ENCODE measurements around the gene ABHD11. TPM values are rescaled to one million over a fixed set of nuclear protein-coding genes. Genes with fewer than 3 reads are reported as not detected.

Gene ABHD11
- total RNA-seq, 1 experiment from 2014 or later: 74.4 TPM

GRCh38 chr7:73770002-73770859, 31.6 kb upstream of the ABHD11 start, which contains the start of gene CLDN3:
Gene CLDN3 (minus strand): TSS chr7:73770270. CDS start chr7:73770049, 221 bp downstream.
- ChIA-PET CTCF (interaction anchor here (0.5 to 0.6 kb wide), 3 partner anchors 23 to 32 kb away, joined by 3 to 15 read pairs (median 5); no protein-coding TSS in a partner anchor), POLR2A (ENCODE audit: unreplicated experiment) (interaction anchor here (0.5 to 2.0 kb wide), 14 partner anchors 23 to 310 kb away, joined by 3 to 18 read pairs (median 6); partner anchors contain the start of gene ABHD11)
- Histone ChIP-seq H3K4me1 (replicated peaks; ENCODE audit: insufficient read depth) (peaks cover 23% of the 10 kb centered on the region), H3K4me2 (peak within 1 kb of the TSS; percentile 79), H3K27ac (peak within 1 kb of the TSS; percentile 58), H3K4me3 (peak within 1 kb of the TSS; percentile 66; the same call in 1 of the 2 replicates), H3F3A (ENCODE audit: insufficient read depth, low read depth) (peaks cover 8% of the 10 kb centered on the region; the same call in 1 of the 2 replicates), H2AFZ (peak within 1 kb of the TSS; percentile 84), H3K36me3 (ENCODE audit: low read depth) (no peaks in the 10 kb centered on the region), H3K27me3 (ENCODE audit: insufficient read depth, low read depth) (no peaks in the 10 kb centered on the region), H3K79me2 (ENCODE audit: low read depth) (no peaks in the 10 kb centered on the region), H3K9me3 (ENCODE audit: insufficient read depth, low read depth) (no peaks in the 10 kb centered on the region), H4K20me1 (ENCODE audit: insufficient read depth) (no peaks in the 10 kb centered on the region), H3K9me2 (ENCODE audit: insufficient read depth) (no peaks in the 10 kb centered on the region)
- TF ChIP-seq EZH2 (IDR thresholded peaks at IDR 0.05; ENCODE audit: low read depth): no peak
- TF ChIP-seq, protein P1, sequence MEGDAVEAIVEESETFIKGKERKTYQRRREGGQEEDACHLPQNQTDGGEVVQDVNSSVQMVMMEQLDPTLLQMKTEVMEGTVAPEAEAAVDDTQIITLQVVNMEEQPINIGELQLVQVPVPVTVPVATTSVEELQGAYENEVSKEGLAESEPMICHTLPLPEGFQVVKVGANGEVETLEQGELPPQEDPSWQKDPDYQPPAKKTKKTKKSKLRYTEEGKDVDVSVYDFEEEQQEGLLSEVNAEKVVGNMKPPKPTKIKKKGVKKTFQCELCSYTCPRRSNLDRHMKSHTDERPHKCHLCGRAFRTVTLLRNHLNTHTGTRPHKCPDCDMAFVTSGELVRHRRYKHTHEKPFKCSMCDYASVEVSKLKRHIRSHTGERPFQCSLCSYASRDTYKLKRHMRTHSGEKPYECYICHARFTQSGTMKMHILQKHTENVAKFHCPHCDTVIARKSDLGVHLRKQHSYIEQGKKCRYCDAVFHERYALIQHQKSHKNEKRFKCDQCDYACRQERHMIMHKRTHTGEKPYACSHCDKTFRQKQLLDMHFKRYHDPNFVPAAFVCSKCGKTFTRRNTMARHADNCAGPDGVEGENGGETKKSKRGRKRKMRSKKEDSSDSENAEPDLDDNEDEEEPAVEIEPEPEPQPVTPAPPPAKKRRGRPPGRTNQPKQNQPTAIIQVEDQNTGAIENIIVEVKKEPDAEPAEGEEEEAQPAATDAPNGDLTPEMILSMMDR (conservative IDR thresholded peaks at IDR 0.05): no peak
- DNase-seq: peak; percentile 83 to 97
- BruUV-seq (replicated peaks): TSS peak; percentile 65
- intact Hi-C loops (cut with micrococcal nuclease; ENCODE audit: unreplicated experiment): loop anchor here (1.0 to 2.0 kb wide), 5 partner anchors 23 to 81 kb away; partner anchors contain the start of gene CLDN4

- peak overlapping the region; percentile 79 for H3K4me2 ChIP-seq
- H2AFZ ChIP-seq: peak overlapping the region; percentile 84; the same call in 1 of the 2 replicates
- DNase-seq: no peak
- H3K9me2 ChIP-seq (ENCODE audit: insufficient read depth): no peaks in the 10 kb centered on the region
- peaks cover 8% of the 10 kb centered on the region; the same call in 1 of the 2 replicates for H3F3A ChIP-seq (ENCODE audit: insufficient read depth, low read depth)
- H3K27me3 ChIP-seq (ENCODE audit: insufficient read depth, low read depth): no peaks in the 10 kb centered on the region
- BruUV-seq (replicated peaks): TSS peak; percentile 86
- H3K79me2 ChIP-seq (ENCODE audit: low read depth): no peaks in the 10 kb centered on the region
- H3K4me1 ChIP-seq (replicated peaks; ENCODE audit: insufficient read depth): peaks cover 17% of the 10 kb centered on the region
- no peaks in the 10 kb centered on the region for H3K36me3 ChIP-seq (ENCODE audit: low read depth)
- POLR2A ChIA-PET (ENCODE audit: unreplicated experiment): interaction anchor here (0.5 to 2.0 kb wide), 9 partner anchors 27 to 133 kb away, joined by 3 to 18 read pairs (median 5); no protein-coding TSS in a partner anchor
- CTCF ChIA-PET: interaction anchor here (0.5 kb wide), 1 partner anchor 28 kb away, joined by 3 read pairs; no protein-coding TSS in a partner anchor
- no peak overlapping the region for H3K27ac ChIP-seq
- TF ChIP-seq EZH2 (IDR thresholded peaks at IDR 0.05; ENCODE audit: low read depth): no peak
- TF ChIP-seq, protein P1 (conservative IDR thresholded peaks at IDR 0.05): no peak
- no peaks in the 10 kb centered on the region for H3K9me3 ChIP-seq (ENCODE audit: insufficient read depth, low read depth)
- no peaks in the 10 kb centered on the region for H4K20me1 ChIP-seq (ENCODE audit: insufficient read depth)
- intact Hi-C loops (cut with micrococcal nuclease; ENCODE audit: unreplicated experiment): loop anchor here (1.0 to 2.0 kb wide), 5 partner anchors 23 to 82 kb away; partner anchors contain the start of gene CLDN4
- peak overlapping the region; percentile 66; the same call in 1 of the 2 replicates for H3K4me3 ChIP-seq
These were observed 30.9 kb upstream of the ABHD11 start for GRCh38 chr7:73769481-73770001.

Data from PC-9 (cell line).